HG03045 (cell line): ENCODE data around the gene ZBTB20.

Experiments used
- ATAC-seq: cut with Tn5 transposase; IDR thresholded peaks from one replicate; pipeline ENCODE4 v1.9.1; 2021; ENCODE audit warnings: mild to moderate bottlenecking, moderate library complexity; ENCODE audit not compliant: unreplicated experiment

Gene ZBTB20

GRCh38 chr3:114327665-114328064 is 819.4 kb downstream of the ZBTB20 start:
- ATAC-seq = no peak

DNA sequence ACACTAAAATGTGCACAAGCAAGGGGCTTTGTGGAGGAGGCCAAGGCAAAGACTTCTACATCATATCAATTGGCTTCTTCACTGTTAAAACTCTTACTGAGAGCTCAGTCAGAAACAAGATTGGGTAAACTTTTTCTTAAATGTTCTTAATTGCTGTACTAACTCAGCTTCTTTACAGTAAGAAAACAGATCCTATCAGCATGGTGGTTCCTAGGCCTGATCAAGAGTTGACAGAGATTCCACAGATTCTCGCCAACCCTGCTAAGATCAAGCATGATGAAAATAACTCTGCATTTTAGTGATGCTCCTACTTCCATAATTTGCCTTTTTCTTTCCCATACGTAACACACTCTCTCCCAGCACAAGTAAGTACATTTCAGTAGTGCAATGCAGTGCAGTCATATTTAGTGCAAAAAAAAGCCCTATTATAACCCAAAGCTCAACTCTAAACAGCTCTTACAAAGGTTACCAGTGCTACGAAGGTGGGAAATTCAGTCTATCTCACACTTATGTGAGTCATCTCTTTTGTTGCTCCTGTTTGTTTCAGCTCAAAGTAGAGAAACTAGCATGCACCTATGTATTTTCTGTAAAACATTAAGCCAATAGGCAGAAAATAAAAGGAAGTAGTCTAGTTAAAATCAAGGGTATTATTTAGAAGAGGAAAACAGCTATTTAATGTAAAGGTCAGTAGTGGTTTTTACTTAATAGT is 823.4 kb downstream of the ZBTB20 start:
- no peak for ATAC-seq

GRCh38 chr3:114320246-114320645 is 826.8 kb downstream of the ZBTB20 start:
- no peak for ATAC-seq

- ATAC-seq = no peak
These were observed 827.6 kb downstream of the ZBTB20 start for GRCh38 chr3:114319453-114319852.

GRCh38 chr3:114318295-114318694 is 828.8 kb downstream of the ZBTB20 start:
- no peak for ATAC-seq

- ATAC-seq = no peak
These were observed 832.8 kb downstream of the ZBTB20 start for GRCh38 chr3:114314282-114314681.

GRCh38 chr3:114313426-114313825 is 833.7 kb downstream of the ZBTB20 start:
- no peak for ATAC-seq

- ATAC-seq = no peak
These were observed 836.4 kb downstream of the ZBTB20 start for GRCh38 chr3:114310695-114311094.

- ATAC-seq = peak; percentile 80
These were observed 838.3 kb downstream of the ZBTB20 start for GRCh38 chr3:114308830-114309229.

DNA sequence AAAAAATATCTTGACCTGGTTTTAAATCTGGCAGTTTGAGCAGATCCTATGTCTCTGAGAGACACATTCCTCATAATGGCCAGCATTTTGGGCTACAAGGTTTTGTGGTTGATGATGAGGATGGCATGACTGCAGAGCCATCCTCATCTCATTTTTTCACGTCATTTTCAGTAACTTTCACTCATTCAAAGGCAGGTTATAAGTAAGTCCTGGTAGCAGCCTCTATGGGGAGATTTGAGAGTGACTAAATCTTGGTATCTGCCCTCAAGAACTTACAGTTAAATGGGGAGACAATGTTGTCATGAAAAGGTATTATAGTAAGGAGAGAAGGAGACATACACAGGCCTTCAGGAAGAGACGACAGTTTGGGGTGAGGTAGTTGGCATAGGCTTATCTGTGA is 838.7 kb downstream of the ZBTB20 start:
- ATAC-seq = peak; percentile 8

DNA sequence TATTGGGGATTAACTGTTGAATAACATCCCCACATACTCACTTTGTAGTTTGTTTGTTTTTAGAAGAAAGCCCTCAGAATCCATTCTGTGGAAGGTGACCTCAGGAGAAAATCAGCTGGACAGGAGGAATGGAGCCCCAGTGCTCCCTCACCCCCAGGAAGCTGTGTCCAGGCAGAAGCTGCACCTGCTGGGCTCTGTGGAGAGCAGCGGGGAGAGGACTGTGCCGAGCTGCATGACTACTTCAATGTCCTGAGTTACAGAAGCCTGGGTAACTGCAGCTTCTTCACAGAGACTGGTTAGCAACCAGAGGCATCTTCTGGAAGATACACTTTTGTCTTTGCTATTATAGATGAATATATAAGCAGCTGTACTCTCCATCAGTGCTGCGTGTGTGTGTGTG is 839.3 kb downstream of the ZBTB20 start:
- no peak for ATAC-seq

DNA sequence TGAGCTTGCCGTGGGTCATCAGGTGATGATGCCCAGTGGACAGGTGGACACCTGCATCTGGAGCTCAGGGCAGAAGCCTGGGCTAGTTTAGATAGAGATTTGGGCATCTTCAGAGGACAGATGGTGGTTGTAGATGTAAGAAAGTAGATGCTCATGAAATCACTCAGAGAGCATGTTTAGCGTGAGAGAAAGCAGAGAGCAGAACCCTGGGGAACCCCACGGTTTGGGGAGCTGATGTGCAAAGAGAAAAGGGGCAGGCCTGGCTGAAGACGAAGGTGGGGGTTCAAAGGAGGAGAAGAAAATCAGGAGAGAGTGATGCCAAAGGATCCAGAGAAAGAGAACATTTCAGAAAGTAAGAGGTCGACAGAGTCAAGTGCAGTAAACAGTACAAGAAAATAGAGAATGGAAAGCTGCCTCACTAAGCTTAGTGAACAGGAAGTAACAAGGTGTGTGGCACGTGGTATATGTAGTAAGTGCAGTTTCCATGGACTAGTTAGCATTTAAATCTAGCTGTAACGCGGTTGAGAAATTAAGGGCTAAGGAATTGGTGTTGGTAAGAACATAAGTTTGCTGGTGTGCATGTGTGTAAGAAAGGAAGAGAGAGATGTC is 839.8 kb downstream of the ZBTB20 start:
- peak; percentile 50 for ATAC-seq

DNA sequence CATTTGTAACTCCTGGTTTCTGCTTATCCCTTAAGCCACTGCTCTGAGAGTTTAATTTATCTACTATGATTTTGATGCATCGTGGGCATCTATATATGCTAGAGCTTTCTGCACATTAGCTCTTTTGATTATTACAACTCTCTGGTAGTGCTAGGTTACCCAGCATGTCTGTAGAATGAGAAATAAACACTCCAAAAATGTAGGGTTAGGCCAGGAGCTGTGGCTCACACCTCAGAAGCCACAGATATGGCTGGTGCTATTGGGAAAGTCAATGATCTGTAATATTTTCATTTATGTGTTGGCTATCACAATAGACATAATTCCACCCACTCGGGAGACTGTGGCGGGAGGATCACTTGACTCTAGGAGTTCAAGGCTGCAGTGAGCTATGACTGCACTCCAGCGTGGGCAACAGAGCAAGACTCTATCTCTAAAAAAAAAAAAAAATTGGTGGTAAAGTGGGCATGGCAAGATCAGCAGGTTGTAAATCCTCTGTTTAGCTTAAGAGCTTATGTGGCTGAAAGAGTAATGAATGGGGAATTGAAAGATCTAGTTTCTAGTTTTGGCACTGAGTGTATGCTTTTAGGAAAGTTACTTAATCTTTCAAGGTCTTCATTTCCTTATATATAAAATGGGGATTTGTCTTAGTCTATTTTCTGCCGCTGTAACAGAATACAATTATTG is 847.0 kb downstream of the ZBTB20 start:
- no peak for ATAC-seq

DNA sequence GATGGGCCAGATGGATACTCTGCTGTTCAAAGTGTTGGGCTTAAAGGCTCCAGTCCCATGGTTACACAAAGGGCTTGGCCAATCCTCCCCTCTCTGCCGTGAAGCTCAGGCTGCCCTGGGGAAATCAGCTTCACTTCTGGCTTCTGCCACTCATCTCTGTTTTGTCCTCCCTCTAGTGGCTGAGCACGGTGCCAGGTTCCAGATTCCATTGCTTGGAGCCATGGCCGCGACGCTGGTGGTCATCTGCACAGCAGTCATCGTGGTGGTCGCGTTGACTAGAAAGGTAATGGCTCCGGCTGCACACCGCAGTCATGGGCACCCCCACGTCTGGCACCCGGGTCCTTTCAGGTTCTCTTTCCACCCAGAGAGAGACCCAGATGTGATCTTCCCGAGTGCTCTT is 847.7 kb downstream of the ZBTB20 start:
- no peak for ATAC-seq

DNA sequence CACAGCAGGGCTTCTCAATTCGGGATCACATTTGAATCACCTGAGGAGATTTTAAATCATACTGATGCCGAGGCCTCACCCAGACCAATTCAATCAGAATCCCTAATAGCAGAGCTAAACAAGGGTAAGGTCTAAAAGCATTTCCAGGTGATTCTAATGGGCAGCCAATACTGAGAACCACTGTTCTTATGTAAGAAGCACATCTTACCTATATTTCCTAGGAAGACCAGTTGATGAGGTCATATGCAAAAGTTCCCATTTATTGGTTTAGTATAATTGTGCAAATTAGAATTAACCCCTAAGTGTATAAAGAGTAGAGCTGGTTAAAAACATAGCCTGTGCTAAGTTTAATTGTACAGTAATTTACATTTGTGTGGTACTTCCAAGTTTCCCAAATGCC is 851.1 kb downstream of the ZBTB20 start:
- no peak for ATAC-seq

- no peak for ATAC-seq
These were observed 852.1 kb downstream of the ZBTB20 start for GRCh38 chr3:114294940-114295480.

- no peak for ATAC-seq
These were observed 853.1 kb downstream of the ZBTB20 start, which contains the start of gene TIGIT for GRCh38 chr3:114293838-114294535. Gene TIGIT, plus strand, starts transcription at chr3:114294028. Its CDS starts 34 bp downstream, at chr3:114294062.

GRCh38 chr3:114290911-114291901 is 855.9 kb downstream of the ZBTB20 start:
- ATAC-seq = peak; percentile 93

DNA sequence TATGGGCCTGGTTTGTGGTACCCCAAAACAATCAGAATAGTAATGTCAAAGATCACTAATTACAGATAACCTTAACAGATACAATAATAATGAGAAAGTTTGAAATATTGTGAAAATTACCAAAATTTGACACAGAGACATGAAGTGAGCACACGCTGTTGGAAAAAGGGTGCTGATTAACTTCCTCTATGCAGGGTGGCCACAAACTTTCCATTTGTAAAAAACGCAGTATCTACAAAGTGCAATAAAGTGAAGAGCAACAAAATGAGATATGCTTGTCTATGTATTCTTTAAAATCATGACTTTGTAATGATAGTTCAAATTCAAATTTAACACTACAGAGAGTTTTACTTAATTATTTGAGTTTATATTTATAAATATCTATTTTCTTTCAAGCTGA is 860.8 kb downstream of the ZBTB20 start:
- no peak for ATAC-seq

DNA sequence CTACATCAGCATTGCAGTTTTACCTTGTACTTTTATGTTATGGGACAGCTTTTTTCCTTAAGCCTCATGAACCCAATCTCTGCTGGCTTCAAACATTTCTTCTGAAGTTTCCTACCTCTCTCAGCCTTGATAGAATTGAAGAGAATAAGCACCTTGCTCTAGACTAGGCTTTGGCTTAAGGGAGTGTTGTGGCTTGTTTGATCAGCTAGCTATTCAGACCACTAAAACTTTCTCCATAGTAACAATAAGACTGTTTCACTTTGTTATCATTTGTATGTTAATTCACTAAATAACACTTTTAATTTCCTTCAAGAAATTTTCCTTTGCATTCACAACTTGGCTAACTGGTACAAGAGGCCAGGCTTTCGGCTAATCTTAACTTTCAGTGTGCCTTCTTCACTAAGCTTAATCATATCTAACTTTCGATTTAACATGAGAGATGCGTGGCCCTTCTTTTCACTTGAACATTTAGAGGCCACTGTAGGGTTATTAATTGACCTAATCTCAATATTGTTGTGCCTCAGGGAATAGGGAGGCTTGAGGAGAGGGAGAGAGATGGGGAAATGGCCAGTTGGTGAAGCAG is 861.3 kb downstream of the ZBTB20 start:
- no peak for ATAC-seq
